Endodermal cell (in vitro differentiated cells): ENCODE data around the gene FRMPD4. TPM values are rescaled to one million over a fixed set of nuclear protein-coding genes. Genes with fewer than 3 reads are reported as not detected.

Experiments used
- DNase-seq: peaks from one replicate; pipeline ENCODE4 v3.0.0-alpha.2; 2017
- H3K27ac ChIP-seq: 2 replicates; pipeline ENCODE4 v1.5.1; 2013; ENCODE audit warnings: mild to moderate bottlenecking, low read depth, low read length, moderate library complexity
- H3K27me3 ChIP-seq: 2 replicates; pipeline ENCODE4 v1.6.1; 2013; ENCODE audit warnings: mild to moderate bottlenecking, low read length, moderate library complexity; ENCODE audit not compliant: insufficient read depth, control insufficient read depth, poor library complexity, severe bottlenecking
- H3K36me3 ChIP-seq: 2 replicates; pipeline ENCODE4 v1.7.0; 2013; ENCODE audit warnings: mild to moderate bottlenecking, low read length, moderate library complexity; ENCODE audit not compliant: control insufficient read depth, insufficient read depth
- H3K4me1 ChIP-seq: one replicate; pipeline ENCODE4 v1.7.0; 2013; ENCODE audit warnings: low read length; ENCODE audit not compliant: control insufficient read depth, insufficient read depth
- H3K4me3 ChIP-seq: 2 replicates; pipeline ENCODE4 v1.5.1; 2013; ENCODE audit warnings: mild to moderate bottlenecking, low read length, moderate library complexity
- H3K9ac ChIP-seq: 2 replicates; pipeline ENCODE4 v1.6.1; 2013; ENCODE audit warnings: mild to moderate bottlenecking, low read length, moderate library complexity; ENCODE audit not compliant: poor library complexity, severe bottlenecking; ENCODE audit errors: extremely low read depth
- H3K9me3 ChIP-seq: 2 replicates; pipeline ENCODE4 v1.6.1; 2013; ENCODE audit warnings: mild to moderate bottlenecking, low read length, moderate library complexity; ENCODE audit not compliant: control insufficient read depth
- H3K27ac Mint-ChIP-seq: 2 replicates; pipeline ENCODE4 v1.8.0; 2020; ENCODE audit warnings: mixed read lengths
- H3K27me3 Mint-ChIP-seq: 2 replicates; pipeline ENCODE4 v1.8.0; 2021; ENCODE audit warnings: mild to moderate bottlenecking, mixed read lengths; ENCODE audit not compliant: insufficient read depth
- H3K36me3 Mint-ChIP-seq: 2 replicates; pipeline ENCODE4 v1.8.0; 2020; ENCODE audit warnings: low read depth, mixed read lengths
- H3K4me1 Mint-ChIP-seq: 2 replicates; pipeline ENCODE4 v1.8.0; 2020; ENCODE audit warnings: mixed read lengths
- H3K4me3 Mint-ChIP-seq: 2 replicates; pipeline ENCODE4 v1.8.0; 2020; ENCODE audit warnings: mild to moderate bottlenecking, moderate library complexity, mixed read lengths
- H3K9me3 Mint-ChIP-seq: 2 replicates; pipeline ENCODE4 v1.8.0; 2020; ENCODE audit warnings: mild to moderate bottlenecking, mixed read lengths
- WGBS, 2 experiments: methylation state at CpG; one replicate each; pipeline versions ENCODE4 v1.1.5 to v1.1.7; 2013; ENCODE audit warnings: missing lambda C conversion rate in 2 of 2, mixed read lengths in 1 of 2; ENCODE audit not compliant: insufficient coverage in 1 of 2, insufficient read length in 1 of 2; 5-methylcytosine and 5-hydroxymethylcytosine counted together
- total RNA-seq, 2 donors: library from RNA; stranded (reverse); fragmentation: NEBNext Ultra II Directional in 1 of 2; extraction: Animal tissue kit (Norgen Biotek cat#: 25700) in 1 of 2; gene quantifications; 2 replicates in 1 of 2; 3 replicates in 1 of 2; pipeline ENCODE4 v1.2.1, GENCODE V29; 2021
- TF ChIP-seq, protein P1 (sequence below): fragments of 200-600 bp; sonication (generic); conservative IDR thresholded peaks from 2 replicates; pipeline ENCODE4 v1.5.0; 2021; ENCODE audit warnings: antibody characterized with exemption, mild to moderate bottlenecking

Gene FRMPD4
- total RNA-seq, 2 donors from 2014 or later: 0.09 to 0.81 TPM

DNA sequence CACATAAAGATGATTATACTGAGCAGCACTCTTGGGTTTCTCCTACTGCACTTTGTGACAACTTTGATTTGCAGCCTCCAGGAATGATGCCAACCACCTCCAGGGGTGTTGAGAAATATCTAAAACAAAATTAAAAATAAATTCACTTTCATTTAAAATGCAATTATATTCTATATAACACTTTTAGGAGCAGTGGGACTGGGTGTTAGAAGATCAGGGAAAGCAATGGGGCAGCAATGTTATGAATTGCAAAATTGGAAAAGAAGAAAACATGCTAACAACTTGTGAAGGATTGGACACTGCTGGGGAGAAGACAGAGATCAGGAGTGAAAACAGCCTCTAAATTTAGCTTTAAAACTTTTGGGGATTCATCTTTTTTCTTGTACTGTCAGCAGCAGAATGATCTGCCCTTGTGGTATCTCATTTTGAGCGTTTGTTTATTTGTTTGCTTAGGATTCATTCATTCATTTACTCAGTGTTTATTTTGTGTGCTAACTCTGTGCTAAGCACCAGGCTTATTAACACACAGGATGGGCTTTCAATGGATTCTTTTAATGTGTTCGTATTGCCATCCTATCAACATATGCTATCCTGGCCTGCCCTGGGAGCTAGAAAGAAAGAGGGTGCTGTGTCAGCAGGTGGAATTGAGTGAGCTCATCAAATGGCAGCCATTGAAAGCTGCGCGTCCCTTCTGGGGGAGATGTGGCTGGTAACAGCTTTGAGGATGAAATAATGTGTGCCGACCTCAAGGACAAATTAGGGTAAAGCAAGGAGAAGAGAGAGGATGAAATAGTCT lies 96.5 kb downstream of the FRMPD4 start:
- DNase-seq: no peak
- H3K27ac ChIP-seq: no peak overlapping the region
- H3K27me3 ChIP-seq: no peaks in the 10 kb centered on the region
- no peaks in the 10 kb centered on the region for H3K36me3 ChIP-seq
- 92% methylated on average over 5 of the region's 5 CpGs; no CpG with 5 or more reads in 1 of the 2 experiments for WGBS, 2 experiments
- no peaks in the 10 kb centered on the region for H3K4me1 Mint-ChIP-seq
- H3K9ac ChIP-seq: no peak overlapping the region
- H3K27me3 Mint-ChIP-seq: no peaks in the 10 kb centered on the region
- no peaks in the 10 kb centered on the region for H3K36me3 Mint-ChIP-seq
- no peak overlapping the region for H3K27ac Mint-ChIP-seq
- no peak overlapping the region for H3K4me3 ChIP-seq
- peaks cover 7% of the 10 kb centered on the region for H3K9me3 Mint-ChIP-seq
- no peaks in the 10 kb centered on the region for H3K4me1 ChIP-seq
- no peak overlapping the region for H3K4me3 Mint-ChIP-seq
- TF ChIP-seq, protein P1, sequence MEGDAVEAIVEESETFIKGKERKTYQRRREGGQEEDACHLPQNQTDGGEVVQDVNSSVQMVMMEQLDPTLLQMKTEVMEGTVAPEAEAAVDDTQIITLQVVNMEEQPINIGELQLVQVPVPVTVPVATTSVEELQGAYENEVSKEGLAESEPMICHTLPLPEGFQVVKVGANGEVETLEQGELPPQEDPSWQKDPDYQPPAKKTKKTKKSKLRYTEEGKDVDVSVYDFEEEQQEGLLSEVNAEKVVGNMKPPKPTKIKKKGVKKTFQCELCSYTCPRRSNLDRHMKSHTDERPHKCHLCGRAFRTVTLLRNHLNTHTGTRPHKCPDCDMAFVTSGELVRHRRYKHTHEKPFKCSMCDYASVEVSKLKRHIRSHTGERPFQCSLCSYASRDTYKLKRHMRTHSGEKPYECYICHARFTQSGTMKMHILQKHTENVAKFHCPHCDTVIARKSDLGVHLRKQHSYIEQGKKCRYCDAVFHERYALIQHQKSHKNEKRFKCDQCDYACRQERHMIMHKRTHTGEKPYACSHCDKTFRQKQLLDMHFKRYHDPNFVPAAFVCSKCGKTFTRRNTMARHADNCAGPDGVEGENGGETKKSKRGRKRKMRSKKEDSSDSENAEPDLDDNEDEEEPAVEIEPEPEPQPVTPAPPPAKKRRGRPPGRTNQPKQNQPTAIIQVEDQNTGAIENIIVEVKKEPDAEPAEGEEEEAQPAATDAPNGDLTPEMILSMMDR: no peak
- no peaks in the 10 kb centered on the region for H3K9me3 ChIP-seq

DNA sequence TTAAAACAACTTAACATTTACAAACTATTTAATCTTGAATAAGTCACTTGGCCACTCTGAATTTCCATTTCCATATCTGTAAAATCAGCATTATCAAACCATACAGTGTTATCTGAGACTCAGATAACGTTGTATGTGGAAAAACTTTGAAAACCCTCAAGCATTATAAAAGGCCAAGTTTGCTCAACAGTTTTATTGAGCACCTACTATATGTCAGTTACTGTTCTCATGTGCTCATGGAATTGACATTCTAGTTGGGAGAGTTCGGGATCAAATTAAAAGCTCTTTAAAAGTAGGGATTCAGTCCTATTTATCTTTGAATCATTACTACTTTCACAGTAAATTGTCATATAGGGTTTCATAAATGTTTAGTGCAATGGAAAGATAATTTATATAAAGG lies 97.9 kb downstream of the FRMPD4 start:
- Histone ChIP-seq H3K36me3 (no peaks in the 10 kb centered on the region), H3K27ac (no peak overlapping the region), H3K27me3 (no peaks in the 10 kb centered on the region), H3K9ac (no peak overlapping the region), H3K9me3 (no peaks in the 10 kb centered on the region), H3K4me1 (no peaks in the 10 kb centered on the region), H3K4me3 (no peak overlapping the region)
- 100% methylated on average over 2 of the region's 2 CpGs; no CpG with 5 or more reads in 1 of the 2 experiments for WGBS, 2 experiments
- Mint-ChIP-seq H3K27ac (no peak overlapping the region), H3K36me3 (no peaks in the 10 kb centered on the region), H3K4me3 (no peak overlapping the region), H3K9me3 (peaks cover 7% of the 10 kb centered on the region), H3K27me3 (no peaks in the 10 kb centered on the region), H3K4me1 (no peaks in the 10 kb centered on the region)
- no peak for DNase-seq
- TF ChIP-seq, protein P1: no peak

DNA sequence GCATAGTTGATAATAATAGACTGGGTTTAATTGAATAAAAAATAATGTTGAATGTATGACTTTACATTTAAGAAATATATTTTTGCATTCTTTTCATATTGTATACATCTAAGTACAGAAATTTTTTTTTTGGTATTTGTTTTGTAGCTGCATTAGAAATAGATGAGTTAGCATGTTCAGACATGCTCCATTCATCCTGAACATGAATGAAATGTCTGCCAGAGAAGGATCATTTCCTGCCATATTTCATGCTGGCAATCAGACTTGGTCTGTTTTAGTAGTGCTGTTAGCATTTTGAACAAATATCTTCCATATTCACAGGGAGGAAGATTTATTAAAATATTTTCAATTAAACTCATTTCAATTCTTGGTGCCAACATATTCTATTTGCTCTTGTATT lies 98.9 kb downstream of the FRMPD4 start:
- Mint-ChIP-seq H3K4me1 (no peaks in the 10 kb centered on the region), H3K9me3 (peaks cover 6% of the 10 kb centered on the region), H3K4me3 (no peak overlapping the region), H3K27ac (no peak overlapping the region), H3K27me3 (no peaks in the 10 kb centered on the region), H3K36me3 (no peaks in the 10 kb centered on the region)
- H3K4me1 ChIP-seq: no peaks in the 10 kb centered on the region
- TF ChIP-seq, protein P1: no peak
- H3K4me3 ChIP-seq: no peak overlapping the region
- H3K9ac ChIP-seq: no peak overlapping the region
- no peak for DNase-seq
- no peaks in the 10 kb centered on the region for H3K27me3 ChIP-seq
- H3K27ac ChIP-seq: no peak overlapping the region
- H3K36me3 ChIP-seq: no peaks in the 10 kb centered on the region
- H3K9me3 ChIP-seq: no peaks in the 10 kb centered on the region
